ENCODE measurements around the gene DIDO1.

Gene DIDO1

DNA sequence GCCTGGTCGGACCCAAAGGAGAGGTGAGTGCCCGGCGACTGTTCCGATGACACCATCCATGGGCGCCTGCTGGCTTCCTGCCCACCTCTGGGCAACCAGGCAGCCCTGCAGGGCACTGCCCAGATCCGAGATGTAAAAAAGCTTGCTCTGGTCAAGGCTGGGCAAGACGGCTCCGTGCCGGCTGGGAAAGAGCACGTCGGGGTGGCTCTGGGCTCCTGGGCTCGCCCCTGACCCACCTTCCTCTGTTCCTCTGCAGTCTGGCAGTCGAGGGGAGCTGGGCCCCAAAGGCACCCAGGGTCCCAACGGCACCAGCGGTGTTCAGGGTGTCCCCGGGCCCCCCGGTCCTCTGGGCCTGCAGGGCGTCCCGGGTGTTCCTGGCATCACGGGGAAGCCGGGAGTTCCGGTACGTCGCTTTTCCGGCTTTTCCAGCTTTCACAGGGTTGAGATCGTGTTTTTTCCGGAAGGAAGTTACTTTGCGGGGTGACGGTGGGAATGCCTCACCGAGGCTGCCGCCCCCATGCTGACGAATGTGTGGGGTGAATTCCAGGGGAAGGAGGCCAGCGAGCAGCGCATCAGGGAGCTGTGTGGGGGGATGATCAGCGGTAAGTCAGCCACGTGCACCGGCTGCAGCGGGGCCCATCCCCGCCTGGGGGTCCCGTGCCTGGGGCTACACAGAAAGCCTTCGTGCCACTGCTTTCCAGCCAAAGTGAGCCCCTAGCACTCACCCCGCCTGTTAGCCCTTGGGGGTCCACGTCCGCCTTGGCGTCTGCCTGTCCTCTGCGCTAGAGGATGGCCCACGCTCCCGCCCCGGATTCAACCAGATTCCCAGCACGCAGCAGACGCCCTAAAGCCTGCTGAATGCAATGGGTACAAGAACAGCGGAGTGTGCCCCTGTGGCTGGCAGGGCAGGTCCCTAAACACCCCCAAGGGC lies 90.1 kb downstream of the DIDO1 start:
- DNase-seq (ENCODE audit: low read depth, low spot score) = no peak

DNA sequence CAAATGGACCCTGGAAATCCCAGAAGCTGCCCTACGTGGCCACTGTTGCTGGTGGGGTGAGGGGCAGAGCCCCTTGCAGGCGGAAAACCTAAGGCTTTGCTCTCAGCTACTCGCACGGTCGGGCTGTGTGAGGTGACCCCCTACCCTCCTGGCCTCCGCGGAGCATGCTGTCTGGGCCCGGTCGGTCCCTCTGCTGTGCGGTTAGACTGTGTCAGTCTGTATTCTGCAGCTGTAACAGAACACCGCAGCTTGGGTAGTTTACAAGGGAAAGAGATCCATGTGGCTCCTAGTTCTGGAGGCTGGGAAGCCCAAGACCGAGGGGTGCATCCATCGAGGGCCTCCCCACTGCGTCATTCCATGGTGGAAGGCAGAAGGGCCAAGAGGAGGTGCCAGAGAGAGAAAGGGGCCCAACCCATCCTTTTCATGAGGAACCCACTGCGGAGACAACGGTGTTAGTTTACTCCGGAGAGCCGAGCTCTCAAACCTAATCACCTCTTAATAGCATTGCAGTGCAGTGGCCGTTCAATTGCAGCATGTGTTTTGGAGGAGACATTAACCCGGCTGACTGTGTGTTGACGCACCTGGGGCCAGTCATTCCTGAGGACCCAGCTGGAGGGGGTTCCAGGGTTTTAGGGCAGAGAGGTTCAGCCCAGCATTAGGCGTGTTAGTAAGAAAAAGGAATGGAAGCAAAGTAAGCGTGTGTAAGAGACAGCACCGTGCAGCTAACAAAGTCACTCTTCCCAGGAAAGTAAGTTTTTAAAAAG lies 91.2 kb downstream of the DIDO1 start:
- no peak for DNase-seq (ENCODE audit: low read depth, low spot score)

DNA sequence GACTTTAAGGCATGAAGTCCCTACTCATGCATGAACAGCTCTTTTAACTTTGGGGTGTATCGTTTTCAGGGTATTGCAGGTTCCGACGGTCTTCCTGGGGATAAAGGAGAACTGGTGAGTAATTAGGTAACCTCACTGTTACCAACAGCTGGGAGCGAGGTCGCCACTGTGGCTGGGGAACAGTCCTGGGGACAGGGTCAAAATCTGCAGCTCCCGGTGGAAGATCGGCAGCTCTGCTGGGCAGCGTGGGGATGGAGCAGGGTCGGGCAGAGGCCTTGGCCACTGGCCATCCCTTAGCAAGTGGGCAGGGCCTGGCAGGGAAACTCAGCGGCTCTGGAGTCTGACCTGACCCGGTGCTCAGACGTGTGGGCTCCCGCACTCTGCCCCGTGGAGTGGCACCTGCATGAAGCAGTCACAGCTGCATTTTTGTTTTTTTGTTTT lies 93.3 kb downstream of the DIDO1 start:
- no peak for DNase-seq (ENCODE audit: low read depth, low spot score)

GRCh38 chr20:62832212-62832922 lies 93.9 kb downstream of the DIDO1 start:
- no peak for DNase-seq (ENCODE audit: low read depth, low spot score)

DNA sequence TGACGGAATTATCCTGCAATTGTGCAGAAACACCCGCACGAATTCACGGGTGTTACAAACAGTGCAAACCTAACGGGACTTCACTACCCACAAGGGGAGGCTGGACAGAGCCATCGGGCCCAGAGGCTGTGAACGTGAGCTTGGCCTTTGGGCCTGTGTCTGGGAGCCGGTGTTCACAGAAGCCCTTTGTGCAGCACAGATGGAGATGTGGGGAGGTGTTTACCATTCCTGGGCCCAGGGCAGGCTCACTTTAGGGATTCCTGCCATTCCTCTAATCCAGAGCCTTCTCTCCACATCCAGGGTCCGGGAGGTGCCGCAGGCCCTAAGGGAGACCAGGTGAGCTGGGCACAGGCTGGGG lies 94.5 kb downstream of the DIDO1 start:
- no peak for DNase-seq (ENCODE audit: low read depth, low spot score)

DNA sequence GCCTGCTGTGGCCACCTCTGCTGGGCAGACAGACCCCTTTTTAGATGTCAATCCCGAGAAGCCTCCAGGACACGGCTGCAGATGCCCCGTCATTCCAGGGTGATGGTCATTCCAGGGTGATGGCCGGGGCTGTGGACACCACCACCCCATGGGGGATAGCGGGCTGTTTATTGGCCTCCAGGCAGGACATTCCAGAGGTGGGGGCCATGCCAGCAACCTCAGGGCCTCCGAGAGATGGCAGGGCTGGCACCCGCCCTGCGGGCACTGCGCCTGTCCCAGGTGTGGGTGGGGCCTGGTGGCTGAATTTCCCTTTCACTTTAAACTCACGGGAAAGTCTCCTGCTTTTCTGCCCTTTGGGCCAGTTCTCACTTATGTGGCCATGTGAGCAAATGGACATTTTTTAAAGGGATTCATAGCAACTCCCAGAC lies 94.9 kb downstream of the DIDO1 start:
- DNase-seq (ENCODE audit: low read depth, low spot score) = no peak

DNA sequence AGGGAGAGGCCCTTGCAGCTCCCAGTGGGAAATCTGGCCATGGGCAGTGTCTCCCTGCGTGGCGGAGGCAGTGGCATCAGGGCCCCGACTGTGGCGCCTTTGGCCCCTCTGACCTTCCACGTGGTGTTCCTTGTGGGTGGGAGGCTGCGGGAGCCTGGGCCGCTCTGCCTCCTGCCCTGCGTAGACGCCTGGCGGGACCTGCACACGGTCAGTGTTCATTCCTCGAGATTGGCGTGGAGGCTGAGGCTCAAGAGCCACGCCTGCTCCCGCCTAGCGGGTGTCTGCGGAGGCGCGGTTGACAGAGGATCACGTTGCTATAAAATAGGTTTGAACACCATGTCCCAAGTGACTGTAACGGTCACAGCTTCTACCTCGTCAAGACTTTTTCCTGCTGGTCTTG lies 95.5 kb downstream of the DIDO1 start:
- DNase-seq (ENCODE audit: low read depth, low spot score) = no peak

- no peak for DNase-seq (ENCODE audit: low read depth, low spot score)
Observed at GRCh38 chr20:62830251-62830650, 96.1 kb downstream of the DIDO1 start.

DNA sequence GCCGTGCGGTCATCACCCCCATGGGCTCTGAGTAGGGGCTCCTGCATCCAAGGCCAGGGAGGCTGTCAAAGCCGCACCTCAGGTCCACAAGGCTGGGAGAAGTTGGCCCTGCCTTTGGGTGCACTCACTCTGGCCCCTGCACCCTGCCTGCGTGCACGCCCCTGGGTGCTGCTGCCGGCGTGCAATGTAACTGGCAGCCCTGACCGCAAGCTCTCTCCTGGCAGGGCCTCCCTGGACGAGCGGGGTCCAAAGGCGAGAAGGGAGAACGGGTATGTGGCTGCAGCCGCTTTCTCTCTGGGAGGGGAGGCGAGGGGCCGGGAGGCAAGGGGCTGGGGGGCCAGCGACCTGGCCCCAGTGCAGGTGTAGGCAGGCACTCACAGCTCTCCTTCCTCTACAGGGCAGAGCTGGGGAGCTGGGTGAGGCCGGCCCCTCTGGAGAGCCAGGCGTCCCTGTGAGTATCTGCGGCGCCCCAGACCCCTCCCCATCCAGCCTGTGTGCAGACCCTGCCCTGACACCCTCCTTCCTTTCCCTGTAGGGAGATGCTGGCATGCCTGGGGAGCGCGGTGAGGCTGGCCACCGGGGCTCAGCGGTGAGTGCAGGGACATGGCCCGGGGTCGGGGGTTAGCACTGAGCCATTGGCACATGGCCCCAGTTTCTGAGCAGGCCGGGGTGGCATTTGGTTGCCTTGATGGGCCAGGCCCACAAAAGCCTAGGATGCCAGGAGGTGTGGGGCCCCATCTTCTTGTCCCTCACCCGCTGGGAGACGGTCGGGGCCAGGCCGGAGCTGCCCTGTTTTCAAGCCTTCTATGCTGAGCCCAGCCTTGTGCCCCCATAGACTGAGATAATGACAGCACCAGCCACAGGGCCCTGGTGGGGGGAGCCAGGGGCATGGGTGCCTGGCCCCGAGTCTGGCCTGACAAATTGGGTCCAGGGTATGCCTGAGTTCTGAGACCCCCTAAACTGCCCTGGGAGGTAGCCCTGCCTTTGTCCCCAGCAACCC lies 96.8 kb downstream of the DIDO1 start:
- DNase-seq (ENCODE audit: low read depth, low spot score) = no peak

- no peak for DNase-seq (ENCODE audit: low read depth, low spot score)
Observed at GRCh38 chr20:62828511-62829230, 97.6 kb downstream of the DIDO1 start.

- no peak for DNase-seq (ENCODE audit: low read depth, low spot score)
Observed at GRCh38 chr20:62828051-62828450, 98.3 kb downstream of the DIDO1 start.

Data from activated CD4-positive, CD25-positive, alpha-beta regulatory T cell treated with anti-CD3 and anti-CD28 coated beads, Interleukin-2, amount 50 U/mL, for 16 hours (primary cell).